Uterus (tissue), 2 donors: ENCODE results near the gene CNTF.

Experiments
- CTCF ChIP-seq, 4 experiments: fragments of 200-600 bp in 2 of 4; fragments of 450-650 bp in 2 of 4; sonication (generic) in 2 of 4; IDR thresholded peaks; one replicate each; pipeline ENCODE4 v1.5.1; 2016 to 2019; ENCODE audit warnings: antibody characterized with exemption in 4 of 4, mild to moderate bottlenecking in 2 of 4, moderate library complexity in 1 of 4
- POLR2A ChIP-seq, 2 donors: fragments of 450-650 bp; IDR thresholded peaks; one replicate each; pipeline ENCODE4 v1.6.1; 2016; ENCODE audit warnings: antibody characterized with exemption in 2 of 2, mild to moderate bottlenecking in 1 of 2, moderate library complexity in 1 of 2

- no peak for TF ChIP-seq CTCF (IDR thresholded peaks at IDR 0.05)
- TF ChIP-seq POLR2A (IDR thresholded peaks at IDR 0.05), result no peak
These were observed 8.9 kb downstream of the CNTF start for GRCh38 chr11:58631378-58631777.
